ENCODE measurements around the gene CCDC14. TPM values are rescaled to one million over a fixed set of nuclear protein-coding genes. Genes with fewer than 3 reads are reported as not detected.
A peak's percentile ranks its signal among the peaks of the same experiment; 100 is the strongest.

Gene CCDC14
- total and polyA plus RNA-seq, 2 of the 4 experiments (the other 2 are of a cell fraction): 82.1 to 109 TPM

- POLR2A ChIA-PET (ENCODE audit: unreplicated experiment): no interaction called here
- Histone ChIP-seq H3K9ac (ENCODE audit: low read depth, low read length) (no peak overlapping the region), H3K27me3 (ENCODE audit: control insufficient read depth, insufficient read depth, low read length) (no peaks in the 10 kb centered on the region), H4K5ac (ENCODE audit: low read depth, low read length) (no peak overlapping the region), H2BK15ac (ENCODE audit: low read depth, low read length) (no peak overlapping the region), H2AK9ac (replicated peaks; ENCODE audit: low read depth, low read length, poor library complexity) (no peak overlapping the region), H3K4me1 (ENCODE audit: control insufficient read depth, insufficient read depth, low read length) (peaks cover 8% of the 10 kb centered on the region; the same call in 1 of the 2 replicates), H3K18ac (ENCODE audit: low read depth, low read length) (no peak overlapping the region), H4K91ac (ENCODE audit: insufficient read depth, low read depth, low read length) (no peak overlapping the region), H3K9me3 (ENCODE audit: control insufficient read depth, insufficient read depth, low read length) (no peaks in the 10 kb centered on the region), H3K36me3 (ENCODE audit: control insufficient read depth, insufficient read depth, low read length) (peaks cover 34% of the 10 kb centered on the region), H2BK20ac (ENCODE audit: low read depth, low read length) (no peak overlapping the region), H3K4ac (ENCODE audit: low read depth, low read length) (no peak overlapping the region), H4K20me1 (ENCODE audit: insufficient read depth, low read length) (no peaks in the 10 kb centered on the region), H3K23ac (ENCODE audit: low read depth, low read length) (no peak overlapping the region), H3K14ac (replicated peaks; ENCODE audit: low read depth, low read length) (no peak overlapping the region), H3K79me1 (ENCODE audit: low read depth in 1 of 2, low read length in 2 of 2) (peaks cover 13 to 26% of the 10 kb centered on the region in 2 experiments), H2AFZ (replicated peaks; ENCODE audit: low read length, poor library complexity) (no peak overlapping the region), H2BK120ac (ENCODE audit: low read depth, low read length) (no peak overlapping the region), H2BK5ac (ENCODE audit: low read depth, low read length, poor library complexity, severe bottlenecking) (no peak overlapping the region), H3K27ac (ENCODE audit: insufficient read depth, low read length) (no peak overlapping the region), H3K4me2 (ENCODE audit: low read depth, low read length) (no peak overlapping the region), H3K56ac (ENCODE audit: extremely low read depth, insufficient read depth, low read length) (no peak overlapping the region), H3K4me3 (ENCODE audit: insufficient read depth, low read depth, low read length) (no peak overlapping the region), H2AK5ac (ENCODE audit: low read depth, low read length) (no peak overlapping the region), H3K9me1 (ENCODE audit: insufficient read depth, low read length) (no peaks in the 10 kb centered on the region), H4K8ac (ENCODE audit: low read depth in 2 of 2, low read length in 2 of 2) (no peak overlapping the region)
- dilution Hi-C loops (cut with HindIII; ENCODE audit: low sequenced_read_pairs, unreplicated experiment) (no loop called here), intact Hi-C loops (cut with micrococcal nuclease) (no loop called here), in situ Hi-C loops (cut with MboI; ENCODE audit: low sequenced_read_pairs) (no loop called here)
- CTCF ChIA-PET: no interaction called here
- no TSS peak for BruUV-seq (replicated peaks)
- TF ChIP-seq RCOR1 (IDR thresholded peaks at IDR 0.05; ENCODE audit: insufficient replicate concordance, low read length) (no peak), FOS (IDR thresholded peaks at IDR 0.05; ENCODE audit: low read depth, low read length) (no peak), MAZ (IDR thresholded peaks at IDR 0.05; ENCODE audit: borderline replicate concordance, low read depth, low read length) (no peak), POLR2A (IDR thresholded peaks at IDR 0.05; ENCODE audit: low read depth, low read length) (no peak), SMC3 (IDR thresholded peaks at IDR 0.05; ENCODE audit: low read depth, low read length) (no peak), CEBPB (IDR thresholded peaks at IDR 0.05; ENCODE audit: low read depth, low read length) (no peak), RFX5 (IDR thresholded peaks at IDR 0.05; ENCODE audit: low read depth, low read length) (no peak), MXI1 (IDR thresholded peaks at IDR 0.05; ENCODE audit: borderline replicate concordance, low read depth, low read length) (no peak), MAFK (IDR thresholded peaks at IDR 0.05; ENCODE audit: low read depth, low read length) (no peak), NFE2L2 (IDR thresholded peaks at IDR 0.05; ENCODE audit: low read depth, low read length) (no peak), CTCF (conservative IDR thresholded peaks at IDR 0.05; ENCODE audit: low read depth, low read length) (no peak), CHD1 (IDR thresholded peaks at IDR 0.05; ENCODE audit: low read depth, low read length) (no peak), BHLHE40 (IDR thresholded peaks at IDR 0.05; ENCODE audit: low read depth, low read length) (no peak), USF2 (IDR thresholded peaks at IDR 0.05; ENCODE audit: low read depth, low read length) (no peak), RAD21 (IDR thresholded peaks at IDR 0.05; ENCODE audit: low read length) (no peak)
- TF ChIP-seq, protein P1, sequence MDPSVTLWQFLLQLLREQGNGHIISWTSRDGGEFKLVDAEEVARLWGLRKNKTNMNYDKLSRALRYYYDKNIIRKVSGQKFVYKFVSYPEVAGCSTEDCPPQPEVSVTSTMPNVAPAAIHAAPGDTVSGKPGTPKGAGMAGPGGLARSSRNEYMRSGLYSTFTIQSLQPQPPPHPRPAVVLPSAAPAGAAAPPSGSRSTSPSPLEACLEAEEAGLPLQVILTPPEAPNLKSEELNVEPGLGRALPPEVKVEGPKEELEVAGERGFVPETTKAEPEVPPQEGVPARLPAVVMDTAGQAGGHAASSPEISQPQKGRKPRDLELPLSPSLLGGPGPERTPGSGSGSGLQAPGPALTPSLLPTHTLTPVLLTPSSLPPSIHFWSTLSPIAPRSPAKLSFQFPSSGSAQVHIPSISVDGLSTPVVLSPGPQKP (IDR thresholded peaks at IDR 0.05; ENCODE audit: borderline replicate concordance, low read depth, low read length): no peak
- peak; percentile 50 for ATAC-seq (ENCODE audit: low read depth)
- DNase-seq: peak; percentile 42
Measured at GRCh38 chr3:123947482-123947881, 13.5 kb downstream of the CCDC14 start.
